Measurements from ENCODE around the gene SIPA1L3.
"Not testable (repeated sequence)": the region's sequence is repeated elsewhere in the genome, so short reads cannot be mapped to it uniquely, and the experiment has no call there.

DNA sequence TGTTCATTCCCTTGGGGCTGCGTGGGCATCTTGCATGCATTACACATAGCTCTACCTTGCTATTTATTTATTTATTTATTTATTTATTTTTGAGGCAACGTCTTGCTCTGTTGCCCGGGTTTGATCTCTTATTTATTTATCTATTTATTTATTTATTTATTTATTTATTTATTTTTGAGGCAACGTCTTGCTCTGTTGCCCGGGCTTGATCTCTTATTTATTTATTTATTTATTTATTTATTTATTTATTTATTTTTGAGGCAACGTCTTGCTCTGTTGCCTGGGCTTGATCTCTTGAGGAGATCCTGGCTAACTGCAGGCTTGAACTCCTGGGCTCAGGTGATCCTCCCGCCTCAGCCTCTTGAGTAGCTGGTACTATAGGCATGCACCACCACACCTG lies 158.8 kb downstream of the SIPA1L3 start:
- TF ChIP-seq, protein P1, sequence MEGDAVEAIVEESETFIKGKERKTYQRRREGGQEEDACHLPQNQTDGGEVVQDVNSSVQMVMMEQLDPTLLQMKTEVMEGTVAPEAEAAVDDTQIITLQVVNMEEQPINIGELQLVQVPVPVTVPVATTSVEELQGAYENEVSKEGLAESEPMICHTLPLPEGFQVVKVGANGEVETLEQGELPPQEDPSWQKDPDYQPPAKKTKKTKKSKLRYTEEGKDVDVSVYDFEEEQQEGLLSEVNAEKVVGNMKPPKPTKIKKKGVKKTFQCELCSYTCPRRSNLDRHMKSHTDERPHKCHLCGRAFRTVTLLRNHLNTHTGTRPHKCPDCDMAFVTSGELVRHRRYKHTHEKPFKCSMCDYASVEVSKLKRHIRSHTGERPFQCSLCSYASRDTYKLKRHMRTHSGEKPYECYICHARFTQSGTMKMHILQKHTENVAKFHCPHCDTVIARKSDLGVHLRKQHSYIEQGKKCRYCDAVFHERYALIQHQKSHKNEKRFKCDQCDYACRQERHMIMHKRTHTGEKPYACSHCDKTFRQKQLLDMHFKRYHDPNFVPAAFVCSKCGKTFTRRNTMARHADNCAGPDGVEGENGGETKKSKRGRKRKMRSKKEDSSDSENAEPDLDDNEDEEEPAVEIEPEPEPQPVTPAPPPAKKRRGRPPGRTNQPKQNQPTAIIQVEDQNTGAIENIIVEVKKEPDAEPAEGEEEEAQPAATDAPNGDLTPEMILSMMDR (IDR thresholded peaks at IDR 0.05 in 4 of 5, conservative IDR thresholded peaks at IDR 0.05 in 1 of 5): not testable (repeated sequence)
- not testable (repeated sequence) for TF ChIP-seq POLR2A (IDR thresholded peaks at IDR 0.05)
